ENCODE results near the gene SNX17. TPM values are rescaled to one million over a fixed set of nuclear protein-coding genes. Genes with fewer than 3 reads are reported as not detected.
A peak's percentile ranks its signal among the peaks of the same experiment; 100 is the strongest.

SNX17 gene
- total and polyA plus RNA-seq, 2 donors (not counting 1 experiment from before 2014, with no cell fraction given): 118 to 155 TPM

DNA sequence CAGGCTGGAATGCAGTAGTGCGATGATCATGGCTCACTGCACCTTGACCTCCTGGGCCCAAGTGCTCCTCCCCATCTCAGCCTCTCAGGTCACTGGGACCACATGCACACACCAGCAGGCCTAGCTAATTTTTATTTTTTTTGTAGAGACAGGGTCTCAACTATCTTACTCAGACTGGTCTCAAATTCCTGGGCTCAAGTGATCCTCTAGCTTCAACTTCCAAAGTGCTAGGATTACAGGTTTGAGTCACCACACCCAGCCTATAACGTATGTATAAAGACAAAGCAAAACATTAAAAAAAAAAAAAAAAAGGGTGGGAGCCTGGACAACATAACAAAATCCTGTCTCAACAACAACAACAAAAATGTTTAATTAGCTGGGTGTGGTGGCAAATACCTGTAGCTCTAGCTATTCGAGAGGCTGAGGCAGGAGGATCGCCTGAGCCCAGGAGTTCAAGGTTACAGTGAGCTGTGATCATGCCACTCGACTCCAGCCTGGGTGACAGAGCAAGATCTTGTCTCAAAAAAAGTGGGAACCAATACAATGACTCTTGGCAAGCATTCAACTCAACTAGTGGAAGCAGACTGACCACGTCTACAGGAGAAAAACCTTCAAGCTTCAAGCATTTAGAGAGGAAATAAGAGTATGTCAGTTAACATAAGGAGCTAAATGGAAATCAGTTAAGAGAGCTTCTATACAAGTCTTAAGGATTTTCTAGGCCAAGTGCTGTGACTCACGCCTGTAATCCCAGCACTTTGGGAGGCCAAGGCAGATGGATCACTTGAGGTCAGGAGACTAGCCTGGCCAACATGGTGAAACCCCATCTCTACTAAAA, 16.4 kb upstream of the SNX17 start:
- H3K4me2 ChIP-seq (ENCODE audit: extremely low read depth, insufficient read depth, low read length): no peak overlapping the region
- peak in 1 of 2 donors; percentile 45 for DNase-seq (ENCODE audit: low read depth in 2 of 2)

DNA sequence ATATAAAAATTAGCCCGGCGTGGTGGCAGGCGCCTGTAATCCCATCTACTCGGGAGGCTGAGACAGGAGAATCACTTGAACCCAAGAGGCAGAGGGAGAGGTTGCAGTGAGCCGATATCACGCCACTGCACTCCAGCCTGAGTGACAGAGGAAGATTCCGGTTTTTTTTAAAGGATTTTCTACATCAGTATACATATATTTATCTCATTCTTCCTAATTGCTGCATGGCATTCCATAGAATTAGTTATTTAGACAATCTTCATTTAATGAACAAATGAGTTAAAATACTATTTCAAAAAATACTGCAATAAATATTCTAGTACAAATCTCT, 15.9 kb upstream of the SNX17 start:
- no peaks in the 10 kb centered on the region for H4K20me1 ChIP-seq (ENCODE audit: control insufficient read depth, extremely low read depth, insufficient read depth, low read length)

More for the DNA sequence above, 16.4 kb upstream of the SNX17 start:
- H3K79me2 ChIP-seq (ENCODE audit: control insufficient read depth, insufficient read depth, low read length): peaks cover 63% of the 10 kb centered on the region
- no peaks in the 10 kb centered on the region for H3K36me3 ChIP-seq (ENCODE audit: control insufficient read depth, insufficient read depth, low read length)
- H3K4me3 ChIP-seq (replicated peaks in 1 of 4; ENCODE audit: control extremely low read depth in 1 of 4, insufficient read depth in 1 of 4, low read depth in 3 of 4, low read length in 4 of 4): no peak overlapping the region
- no peak overlapping the region for H3K27ac ChIP-seq (ENCODE audit: insufficient read depth, low read length)
- no peaks in the 10 kb centered on the region for H4K20me1 ChIP-seq (ENCODE audit: control insufficient read depth, extremely low read depth, insufficient read depth, low read length)
- no peak overlapping the region for H2AFZ ChIP-seq (ENCODE audit: low read length)
- no peak overlapping the region for H3K9ac ChIP-seq (ENCODE audit: insufficient read depth, low read length)
- peaks cover 8% of the 10 kb centered on the region for H3K4me1 ChIP-seq (ENCODE audit: control insufficient read depth, extremely low read depth, insufficient read depth, low read length)
- TF ChIP-seq, protein P1, sequence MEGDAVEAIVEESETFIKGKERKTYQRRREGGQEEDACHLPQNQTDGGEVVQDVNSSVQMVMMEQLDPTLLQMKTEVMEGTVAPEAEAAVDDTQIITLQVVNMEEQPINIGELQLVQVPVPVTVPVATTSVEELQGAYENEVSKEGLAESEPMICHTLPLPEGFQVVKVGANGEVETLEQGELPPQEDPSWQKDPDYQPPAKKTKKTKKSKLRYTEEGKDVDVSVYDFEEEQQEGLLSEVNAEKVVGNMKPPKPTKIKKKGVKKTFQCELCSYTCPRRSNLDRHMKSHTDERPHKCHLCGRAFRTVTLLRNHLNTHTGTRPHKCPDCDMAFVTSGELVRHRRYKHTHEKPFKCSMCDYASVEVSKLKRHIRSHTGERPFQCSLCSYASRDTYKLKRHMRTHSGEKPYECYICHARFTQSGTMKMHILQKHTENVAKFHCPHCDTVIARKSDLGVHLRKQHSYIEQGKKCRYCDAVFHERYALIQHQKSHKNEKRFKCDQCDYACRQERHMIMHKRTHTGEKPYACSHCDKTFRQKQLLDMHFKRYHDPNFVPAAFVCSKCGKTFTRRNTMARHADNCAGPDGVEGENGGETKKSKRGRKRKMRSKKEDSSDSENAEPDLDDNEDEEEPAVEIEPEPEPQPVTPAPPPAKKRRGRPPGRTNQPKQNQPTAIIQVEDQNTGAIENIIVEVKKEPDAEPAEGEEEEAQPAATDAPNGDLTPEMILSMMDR (conservative IDR thresholded peaks at IDR 0.05 in 1 of 2, IDR thresholded peaks at IDR 0.05 in 1 of 2; ENCODE audit: low read depth in 1 of 2, low read length in 2 of 2): no peak
- TF ChIP-seq EZH2 (IDR thresholded peaks at IDR 0.05; ENCODE audit: low read length, missing control alignments): no peak
- no peaks in the 10 kb centered on the region for H3K9me3 ChIP-seq (ENCODE audit: control insufficient read depth, insufficient read depth, low read depth, low read length)
- H3K27me3 ChIP-seq (ENCODE audit: control insufficient read depth, insufficient read depth, low read length): no peaks in the 10 kb centered on the region

DNA sequence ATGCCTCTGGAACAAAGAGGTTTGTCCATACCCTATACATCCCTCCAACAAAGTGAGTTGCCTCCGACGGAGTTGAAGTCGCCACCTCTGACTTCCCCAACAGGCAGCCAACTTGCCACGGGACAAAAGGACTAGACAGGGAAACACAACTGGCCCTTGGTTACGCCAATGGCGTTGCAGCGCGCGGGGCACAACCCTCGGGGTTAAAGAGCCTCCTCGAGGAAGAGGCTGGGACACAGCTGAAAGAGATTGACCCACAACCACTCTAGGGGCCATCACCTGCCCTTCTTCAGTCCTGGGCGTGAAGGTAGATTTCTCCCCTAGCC, 14.4 kb upstream of the SNX17 start:
- TF ChIP-seq, protein P1 (conservative IDR thresholded peaks at IDR 0.05 in 1 of 2, IDR thresholded peaks at IDR 0.05 in 1 of 2; ENCODE audit: low read depth in 1 of 2, low read length in 2 of 2): no peak
- no peak for TF ChIP-seq EZH2 (IDR thresholded peaks at IDR 0.05; ENCODE audit: low read length, missing control alignments)
- peak overlapping the region; percentile 77 to 100 (median 90) for H3K4me3 ChIP-seq (replicated peaks in 1 of 4; ENCODE audit: control extremely low read depth in 1 of 4, insufficient read depth in 1 of 4, low read depth in 3 of 4, low read length in 4 of 4)
- H3K9ac ChIP-seq (ENCODE audit: insufficient read depth, low read length): peak overlapping the region; percentile 90
- H3K27ac ChIP-seq (ENCODE audit: insufficient read depth, low read length): peak overlapping the region; percentile 96
- H3K79me2 ChIP-seq (ENCODE audit: control insufficient read depth, insufficient read depth, low read length): peaks cover 58% of the 10 kb centered on the region
- H2AFZ ChIP-seq (ENCODE audit: low read length): peak overlapping the region; percentile 86
- H4K20me1 ChIP-seq (ENCODE audit: control insufficient read depth, extremely low read depth, insufficient read depth, low read length): no peaks in the 10 kb centered on the region
- no peaks in the 10 kb centered on the region for H3K27me3 ChIP-seq (ENCODE audit: control insufficient read depth, insufficient read depth, low read length)
- peaks cover 8% of the 10 kb centered on the region for H3K4me1 ChIP-seq (ENCODE audit: control insufficient read depth, extremely low read depth, insufficient read depth, low read length)
- peak; percentile 52 to 54 for DNase-seq (ENCODE audit: low read depth in 2 of 2)
- H3K9me3 ChIP-seq (ENCODE audit: control insufficient read depth, insufficient read depth, low read depth, low read length): no peaks in the 10 kb centered on the region
- H3K4me2 ChIP-seq (ENCODE audit: extremely low read depth, insufficient read depth, low read length): peak overlapping the region; percentile 74
- H3K36me3 ChIP-seq (ENCODE audit: control insufficient read depth, insufficient read depth, low read length): no peaks in the 10 kb centered on the region

More for the DNA sequence above, 15.9 kb upstream of the SNX17 start:
- no peak overlapping the region for H3K4me2 ChIP-seq (ENCODE audit: extremely low read depth, insufficient read depth, low read length)
- no peaks in the 10 kb centered on the region for H3K36me3 ChIP-seq (ENCODE audit: control insufficient read depth, insufficient read depth, low read length)
- no peak overlapping the region for H3K4me3 ChIP-seq (replicated peaks in 1 of 4; ENCODE audit: control extremely low read depth in 1 of 4, insufficient read depth in 1 of 4, low read depth in 3 of 4, low read length in 4 of 4)
- H3K9ac ChIP-seq (ENCODE audit: insufficient read depth, low read length): no peak overlapping the region
- peaks cover 63% of the 10 kb centered on the region for H3K79me2 ChIP-seq (ENCODE audit: control insufficient read depth, insufficient read depth, low read length)
- H3K4me1 ChIP-seq (ENCODE audit: control insufficient read depth, extremely low read depth, insufficient read depth, low read length): peaks cover 8% of the 10 kb centered on the region
- no peak overlapping the region for H2AFZ ChIP-seq (ENCODE audit: low read length)
- TF ChIP-seq, protein P1 (conservative IDR thresholded peaks at IDR 0.05 in 1 of 2, IDR thresholded peaks at IDR 0.05 in 1 of 2; ENCODE audit: low read depth in 1 of 2, low read length in 2 of 2): no peak
- no peak for TF ChIP-seq EZH2 (IDR thresholded peaks at IDR 0.05; ENCODE audit: low read length, missing control alignments)
- no peaks in the 10 kb centered on the region for H3K9me3 ChIP-seq (ENCODE audit: control insufficient read depth, insufficient read depth, low read depth, low read length)
- DNase-seq (ENCODE audit: low read depth in 2 of 2): no peak
- H3K27ac ChIP-seq (ENCODE audit: insufficient read depth, low read length): no peak overlapping the region
- no peaks in the 10 kb centered on the region for H3K27me3 ChIP-seq (ENCODE audit: control insufficient read depth, insufficient read depth, low read length)
